Measurements from ENCODE around the gene SLX4. TPM values are rescaled to one million over a fixed set of nuclear protein-coding genes. Genes with fewer than 3 reads are reported as not detected.
A peak's percentile ranks its signal among the peaks of the same experiment; 100 is the strongest.

The SLX4 gene
- total RNA-seq, 6 donors from 2014 or later = 4.6 to 10.5 (median 6.0) TPM

DNA sequence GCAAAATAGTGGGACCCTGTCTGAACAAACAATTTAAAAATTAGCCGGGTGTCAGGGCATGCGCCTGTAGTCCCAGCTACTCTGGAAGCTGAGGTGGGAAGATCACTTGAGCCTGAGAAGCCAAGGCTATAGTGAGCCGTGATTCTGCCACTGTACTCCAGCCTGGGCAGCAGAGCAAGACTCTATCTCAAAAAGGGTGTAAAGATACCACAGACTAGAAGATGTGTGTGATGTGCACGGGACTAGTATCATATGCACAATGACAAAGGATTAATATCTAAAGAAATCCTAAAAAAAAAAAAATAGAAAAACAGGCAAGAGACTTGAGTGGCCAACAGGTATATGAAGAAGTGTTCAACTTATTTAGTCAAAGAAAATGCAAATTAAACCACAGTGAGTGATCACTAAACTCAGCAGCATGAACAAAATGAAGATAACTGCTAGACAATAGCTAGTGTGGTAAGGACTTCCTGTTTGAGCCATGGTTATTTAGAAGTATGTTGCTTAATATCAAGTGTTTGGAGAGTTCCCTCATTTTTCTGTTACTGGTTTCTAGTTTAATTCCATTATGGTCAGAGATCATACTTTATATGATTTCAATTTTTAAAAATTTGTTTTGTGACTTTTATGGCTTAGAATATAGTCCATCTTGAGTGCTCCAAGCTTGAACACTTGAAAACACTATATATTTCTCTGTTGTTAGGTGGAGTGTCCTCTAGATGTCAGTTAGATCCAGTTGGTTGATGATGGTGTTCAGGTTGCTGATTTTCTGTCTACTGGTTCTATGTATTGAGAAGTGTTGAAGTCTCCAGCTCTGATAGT lies 14.7 kb upstream of the SLX4 start:
- Histone ChIP-seq H3K9me3 (no peaks in the 10 kb centered on the region), H3K36me3 (no peaks in the 10 kb centered on the region), H3K4me3 (no peak overlapping the region), H3K27ac (peak overlapping the region in 1 of 4 donors; percentile 42), H3K4me1 (peaks cover 4 to 15% (median 11%) of the 10 kb centered on the region in 4 donors), H3K27me3 (no peaks in the 10 kb centered on the region)
- ATAC-seq (ENCODE audit: low FRiP score in 2 of 2) (no peak), DNase-seq (no peak)
- TF ChIP-seq POLR2AphosphoS5 (IDR thresholded peaks at IDR 0.05) = no peak
- TF ChIP-seq CTCF (IDR thresholded peaks at IDR 0.05) = no peak
- no peak for TF ChIP-seq EP300 (IDR thresholded peaks at IDR 0.05)
- 69 to 78% methylated on average over 4 of the region's 4 CpGs for WGBS, 2 donors

DNA sequence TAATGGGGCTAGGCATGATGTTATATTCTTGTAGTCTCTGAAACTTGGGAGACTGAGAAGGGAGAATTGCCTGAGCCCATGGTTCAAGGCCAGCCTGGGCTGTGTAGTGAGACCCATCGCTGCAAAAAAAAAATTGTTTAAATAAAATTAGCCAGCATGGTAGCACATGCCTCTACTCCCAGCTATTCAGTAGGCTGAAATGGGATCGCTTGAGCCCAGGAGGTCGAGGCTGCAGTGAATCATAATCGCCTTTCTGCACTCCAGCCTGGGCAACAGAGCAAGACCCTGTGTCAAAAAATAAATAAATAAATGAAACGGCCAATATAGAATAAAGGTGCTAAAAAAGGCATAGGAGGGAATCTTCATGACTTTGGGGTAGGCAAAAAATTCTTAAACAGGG lies 13.9 kb upstream of the SLX4 start:
- no peaks in the 10 kb centered on the region for H3K36me3 ChIP-seq
- H3K27me3 ChIP-seq = no peaks in the 10 kb centered on the region
- no peaks in the 10 kb centered on the region for H3K9me3 ChIP-seq
- H3K4me3 ChIP-seq = no peak overlapping the region
- DNase-seq = no peak
- no peak for TF ChIP-seq POLR2A (IDR thresholded peaks at IDR 0.05)
- TF ChIP-seq POLR2AphosphoS5 (IDR thresholded peaks at IDR 0.05) = no peak
- no peak for TF ChIP-seq EP300 (IDR thresholded peaks at IDR 0.05)
- TF ChIP-seq CTCF (IDR thresholded peaks at IDR 0.05) = no peak
- no peak for ATAC-seq (ENCODE audit: low FRiP score in 2 of 2)
- H3K4me1 ChIP-seq = peaks cover 4 to 15% (median 11%) of the 10 kb centered on the region in 4 donors
- WGBS, 2 donors = 92% methylated on average over 5 of the region's 5 CpGs
- H3K27ac ChIP-seq = no peak overlapping the region

DNA sequence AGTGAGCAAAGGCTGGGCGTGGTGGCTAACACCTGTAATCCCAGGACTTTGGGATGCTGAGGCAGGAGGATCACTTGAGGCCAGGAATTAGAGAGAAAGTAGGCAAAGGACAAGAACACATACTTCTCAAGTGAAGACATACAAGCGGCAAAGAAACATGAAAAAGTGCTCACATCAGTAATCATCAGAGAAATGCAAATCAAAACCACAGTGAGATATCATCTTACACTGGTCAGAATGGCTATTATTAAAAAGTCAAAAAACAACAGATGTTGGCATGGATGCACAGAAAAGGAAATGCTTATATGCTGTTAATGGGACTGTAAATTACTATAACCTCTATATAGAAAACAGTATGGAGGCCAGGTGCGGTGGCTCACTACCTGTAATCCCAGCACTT lies 12.2 kb upstream of the SLX4 start:
- DNase-seq (no peak), ATAC-seq (ENCODE audit: low FRiP score in 2 of 2) (no peak)
- Histone ChIP-seq H3K27ac (no peak overlapping the region), H3K4me3 (no peak overlapping the region), H3K27me3 (no peaks in the 10 kb centered on the region), H3K4me1 (peaks cover 4 to 15% (median 11%) of the 10 kb centered on the region in 4 donors), H3K36me3 (no peaks in the 10 kb centered on the region), H3K9me3 (no peaks in the 10 kb centered on the region)
- TF ChIP-seq POLR2AphosphoS5 (IDR thresholded peaks at IDR 0.05) = no peak
- no peak for TF ChIP-seq EP300 (IDR thresholded peaks at IDR 0.05)
- no peak for TF ChIP-seq POLR2A (IDR thresholded peaks at IDR 0.05)
- TF ChIP-seq CTCF (IDR thresholded peaks at IDR 0.05) = no peak
- 96% methylated on average over 3 of the region's 3 CpGs for WGBS, 2 donors

- peak in 1 of 2 donors; percentile 48 for DNase-seq
- Histone ChIP-seq H3K9me3 (no peaks in the 10 kb centered on the region), H3K27me3 (no peaks in the 10 kb centered on the region), H3K4me3 (no peak overlapping the region), H3K27ac (no peak overlapping the region), H3K36me3 (no peaks in the 10 kb centered on the region), H3K4me1 (no peaks in the 10 kb centered on the region)
- TF ChIP-seq POLR2A (IDR thresholded peaks at IDR 0.05) (no peak), POLR2AphosphoS5 (IDR thresholded peaks at IDR 0.05) (no peak), CTCF (IDR thresholded peaks at IDR 0.05) (no peak), EP300 (IDR thresholded peaks at IDR 0.05) (no peak)
- WGBS, 2 donors = 75 to 76% methylated on average over 3 of the region's 3 CpGs
- ATAC-seq (ENCODE audit: low FRiP score in 2 of 2) = no peak
Measured at GRCh38 chr16:3618769-3619141, 7.3 kb upstream of the SLX4 start.

All from upper lobe of left lung (tissue), 6 donors.